ENCODE results near the gene AJAP1.

The AJAP1 gene

DNA sequence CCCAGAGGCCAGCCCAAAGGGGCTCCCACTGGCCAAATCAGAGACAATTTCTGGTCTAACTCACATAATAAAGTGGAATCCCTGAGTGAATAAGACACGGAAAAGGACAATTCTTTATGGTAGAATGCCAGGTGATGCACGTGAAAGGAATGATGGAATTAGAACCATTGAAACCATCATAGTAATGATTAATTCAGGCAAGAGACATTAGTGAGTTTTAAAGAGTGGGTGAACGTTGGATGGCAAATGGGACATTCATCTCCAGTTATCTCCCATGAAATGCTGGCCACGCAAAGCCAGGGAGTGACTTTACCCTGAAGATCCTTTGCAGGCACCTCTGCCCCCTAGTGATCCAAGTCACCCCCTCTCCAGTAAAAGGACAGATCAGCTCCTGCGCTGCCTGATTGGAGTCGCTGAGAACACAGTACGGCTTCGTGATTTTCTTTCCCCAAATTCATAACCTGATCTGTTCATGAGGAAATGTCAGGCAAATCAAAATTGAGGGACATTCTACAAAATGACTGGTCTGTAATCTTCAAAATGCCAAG lies 87.5 kb downstream of the AJAP1 start:
- Histone ChIP-seq H3K27ac (ENCODE audit: extremely low read depth, low read depth, low read length) (no peak overlapping the region), H3K36me3 (ENCODE audit: control insufficient read depth in 2 of 2, insufficient read depth in 1 of 2, low read length in 2 of 2) (no peaks in the 10 kb centered on the region), H3K4me3 (ENCODE audit: low read depth, low read length) (no peak overlapping the region), H3K4me1 (ENCODE audit: control insufficient read depth, insufficient read depth, low read length) (no peaks in the 10 kb centered on the region), H3K9me3 (ENCODE audit: control insufficient read depth, insufficient read depth, low read depth, low read length) (no peaks in the 10 kb centered on the region)
- TF ChIP-seq ZNF561 (tag by site-specific recombination; IDR thresholded peaks at IDR 0.05; ENCODE audit: borderline replicate concordance) (no peak), ZNF571 (tag by site-specific recombination; IDR thresholded peaks at IDR 0.05) (no peak), ZNF132 (tag by site-specific recombination; IDR thresholded peaks at IDR 0.05; ENCODE audit: borderline replicate concordance) (no peak), ZIC2 (tag by site-specific recombination; IDR thresholded peaks at IDR 0.05) (no peak), FEZF1 (tag by site-specific recombination; IDR thresholded peaks at IDR 0.05) (no peak), ZNF768 (tag by site-specific recombination; IDR thresholded peaks at IDR 0.05) (no peak), ZNF623 (tag by site-specific recombination; IDR thresholded peaks at IDR 0.05) (no peak), YY1 (tag by site-specific recombination; IDR thresholded peaks at IDR 0.05) (no peak), RBAK (tag by site-specific recombination; IDR thresholded peaks at IDR 0.05) (no peak), ZNF221 (tag by site-specific recombination; IDR thresholded peaks at IDR 0.05; ENCODE audit: borderline replicate concordance) (no peak), ZNF521 (tag by site-specific recombination; IDR thresholded peaks at IDR 0.05) (no peak)
- TF ChIP-seq, protein P1, sequence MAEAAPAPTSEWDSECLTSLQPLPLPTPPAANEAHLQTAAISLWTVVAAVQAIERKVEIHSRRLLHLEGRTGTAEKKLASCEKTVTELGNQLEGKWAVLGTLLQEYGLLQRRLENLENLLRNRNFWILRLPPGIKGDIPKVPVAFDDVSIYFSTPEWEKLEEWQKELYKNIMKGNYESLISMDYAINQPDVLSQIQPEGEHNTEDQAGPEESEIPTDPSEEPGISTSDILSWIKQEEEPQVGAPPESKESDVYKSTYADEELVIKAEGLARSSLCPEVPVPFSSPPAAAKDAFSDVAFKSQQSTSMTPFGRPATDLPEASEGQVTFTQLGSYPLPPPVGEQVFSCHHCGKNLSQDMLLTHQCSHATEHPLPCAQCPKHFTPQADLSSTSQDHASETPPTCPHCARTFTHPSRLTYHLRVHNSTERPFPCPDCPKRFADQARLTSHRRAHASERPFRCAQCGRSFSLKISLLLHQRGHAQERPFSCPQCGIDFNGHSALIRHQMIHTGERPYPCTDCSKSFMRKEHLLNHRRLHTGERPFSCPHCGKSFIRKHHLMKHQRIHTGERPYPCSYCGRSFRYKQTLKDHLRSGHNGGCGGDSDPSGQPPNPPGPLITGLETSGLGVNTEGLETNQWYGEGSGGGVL (tag by site-specific recombination; IDR thresholded peaks at IDR 0.05), result no peak
- TF ChIP-seq, protein P2, sequence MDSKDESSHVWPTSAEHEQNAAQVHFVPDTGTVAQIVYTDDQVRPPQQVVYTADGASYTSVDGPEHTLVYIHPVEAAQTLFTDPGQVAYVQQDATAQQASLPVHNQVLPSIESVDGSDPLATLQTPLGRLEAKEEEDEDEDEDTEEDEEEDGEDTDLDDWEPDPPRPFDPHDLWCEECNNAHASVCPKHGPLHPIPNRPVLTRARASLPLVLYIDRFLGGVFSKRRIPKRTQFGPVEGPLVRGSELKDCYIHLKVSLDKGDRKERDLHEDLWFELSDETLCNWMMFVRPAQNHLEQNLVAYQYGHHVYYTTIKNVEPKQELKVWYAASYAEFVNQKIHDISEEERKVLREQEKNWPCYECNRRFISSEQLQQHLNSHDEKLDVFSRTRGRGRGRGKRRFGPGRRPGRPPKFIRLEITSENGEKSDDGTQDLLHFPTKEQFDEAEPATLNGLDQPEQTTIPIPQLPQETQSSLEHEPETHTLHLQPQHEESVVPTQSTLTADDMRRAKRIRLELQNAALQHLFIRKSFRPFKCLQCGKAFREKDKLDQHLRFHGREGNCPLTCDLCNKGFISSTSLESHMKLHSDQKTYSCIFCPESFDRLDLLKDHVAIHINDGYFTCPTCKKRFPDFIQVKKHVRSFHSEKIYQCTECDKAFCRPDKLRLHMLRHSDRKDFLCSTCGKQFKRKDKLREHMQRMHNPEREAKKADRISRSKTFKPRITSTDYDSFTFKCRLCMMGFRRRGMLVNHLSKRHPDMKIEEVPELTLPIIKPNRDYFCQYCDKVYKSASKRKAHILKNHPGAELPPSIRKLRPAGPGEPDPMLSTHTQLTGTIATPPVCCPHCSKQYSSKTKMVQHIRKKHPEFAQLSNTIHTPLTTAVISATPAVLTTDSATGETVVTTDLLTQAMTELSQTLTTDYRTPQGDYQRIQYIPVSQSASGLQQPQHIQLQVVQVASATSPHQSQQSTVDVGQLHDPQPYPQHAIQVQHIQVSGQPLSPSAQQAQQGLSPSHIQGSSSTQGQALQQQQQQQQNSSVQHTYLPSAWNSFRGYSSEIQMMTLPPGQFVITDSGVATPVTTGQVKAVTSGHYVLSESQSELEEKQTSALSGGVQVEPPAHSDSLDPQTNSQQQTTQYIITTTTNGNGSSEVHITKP (tag by site-specific recombination; IDR thresholded peaks at IDR 0.05), result no peak
- TF ChIP-seq, protein P3, sequence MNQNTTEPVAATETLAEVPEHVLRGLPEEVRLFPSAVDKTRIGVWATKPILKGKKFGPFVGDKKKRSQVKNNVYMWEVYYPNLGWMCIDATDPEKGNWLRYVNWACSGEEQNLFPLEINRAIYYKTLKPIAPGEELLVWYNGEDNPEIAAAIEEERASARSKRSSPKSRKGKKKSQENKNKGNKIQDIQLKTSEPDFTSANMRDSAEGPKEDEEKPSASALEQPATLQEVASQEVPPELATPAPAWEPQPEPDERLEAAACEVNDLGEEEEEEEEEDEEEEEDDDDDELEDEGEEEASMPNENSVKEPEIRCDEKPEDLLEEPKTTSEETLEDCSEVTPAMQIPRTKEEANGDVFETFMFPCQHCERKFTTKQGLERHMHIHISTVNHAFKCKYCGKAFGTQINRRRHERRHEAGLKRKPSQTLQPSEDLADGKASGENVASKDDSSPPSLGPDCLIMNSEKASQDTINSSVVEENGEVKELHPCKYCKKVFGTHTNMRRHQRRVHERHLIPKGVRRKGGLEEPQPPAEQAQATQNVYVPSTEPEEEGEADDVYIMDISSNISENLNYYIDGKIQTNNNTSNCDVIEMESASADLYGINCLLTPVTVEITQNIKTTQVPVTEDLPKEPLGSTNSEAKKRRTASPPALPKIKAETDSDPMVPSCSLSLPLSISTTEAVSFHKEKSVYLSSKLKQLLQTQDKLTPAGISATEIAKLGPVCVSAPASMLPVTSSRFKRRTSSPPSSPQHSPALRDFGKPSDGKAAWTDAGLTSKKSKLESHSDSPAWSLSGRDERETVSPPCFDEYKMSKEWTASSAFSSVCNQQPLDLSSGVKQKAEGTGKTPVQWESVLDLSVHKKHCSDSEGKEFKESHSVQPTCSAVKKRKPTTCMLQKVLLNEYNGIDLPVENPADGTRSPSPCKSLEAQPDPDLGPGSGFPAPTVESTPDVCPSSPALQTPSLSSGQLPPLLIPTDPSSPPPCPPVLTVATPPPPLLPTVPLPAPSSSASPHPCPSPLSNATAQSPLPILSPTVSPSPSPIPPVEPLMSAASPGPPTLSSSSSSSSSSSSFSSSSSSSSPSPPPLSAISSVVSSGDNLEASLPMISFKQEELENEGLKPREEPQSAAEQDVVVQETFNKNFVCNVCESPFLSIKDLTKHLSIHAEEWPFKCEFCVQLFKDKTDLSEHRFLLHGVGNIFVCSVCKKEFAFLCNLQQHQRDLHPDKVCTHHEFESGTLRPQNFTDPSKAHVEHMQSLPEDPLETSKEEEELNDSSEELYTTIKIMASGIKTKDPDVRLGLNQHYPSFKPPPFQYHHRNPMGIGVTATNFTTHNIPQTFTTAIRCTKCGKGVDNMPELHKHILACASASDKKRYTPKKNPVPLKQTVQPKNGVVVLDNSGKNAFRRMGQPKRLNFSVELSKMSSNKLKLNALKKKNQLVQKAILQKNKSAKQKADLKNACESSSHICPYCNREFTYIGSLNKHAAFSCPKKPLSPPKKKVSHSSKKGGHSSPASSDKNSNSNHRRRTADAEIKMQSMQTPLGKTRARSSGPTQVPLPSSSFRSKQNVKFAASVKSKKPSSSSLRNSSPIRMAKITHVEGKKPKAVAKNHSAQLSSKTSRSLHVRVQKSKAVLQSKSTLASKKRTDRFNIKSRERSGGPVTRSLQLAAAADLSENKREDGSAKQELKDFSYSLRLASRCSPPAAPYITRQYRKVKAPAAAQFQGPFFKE (tag by site-specific recombination; IDR thresholded peaks at IDR 0.05; ENCODE audit: borderline replicate concordance), result no peak
- TF ChIP-seq, protein P4, sequence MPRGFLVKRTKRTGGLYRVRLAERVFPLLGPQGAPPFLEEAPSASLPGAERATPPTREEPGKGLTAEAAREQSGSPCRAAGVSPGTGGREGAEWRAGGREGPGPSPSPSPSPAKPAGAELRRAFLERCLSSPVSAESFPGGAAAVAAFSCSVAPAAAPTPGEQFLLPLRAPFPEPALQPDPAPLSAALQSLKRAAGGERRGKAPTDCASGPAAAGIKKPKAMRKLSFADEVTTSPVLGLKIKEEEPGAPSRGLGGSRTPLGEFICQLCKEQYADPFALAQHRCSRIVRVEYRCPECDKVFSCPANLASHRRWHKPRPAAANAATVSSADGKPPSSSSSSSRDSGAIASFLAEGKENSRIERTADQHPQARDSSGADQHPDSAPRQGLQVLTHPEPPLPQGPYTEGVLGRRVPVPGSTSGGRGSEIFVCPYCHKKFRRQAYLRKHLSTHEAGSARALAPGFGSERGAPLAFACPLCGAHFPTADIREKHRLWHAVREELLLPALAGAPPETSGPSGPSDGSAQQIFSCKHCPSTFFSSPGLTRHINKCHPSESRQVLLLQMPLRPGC (tag by site-specific recombination; IDR thresholded peaks at IDR 0.05), result no peak
- TF ChIP-seq, protein P5, sequence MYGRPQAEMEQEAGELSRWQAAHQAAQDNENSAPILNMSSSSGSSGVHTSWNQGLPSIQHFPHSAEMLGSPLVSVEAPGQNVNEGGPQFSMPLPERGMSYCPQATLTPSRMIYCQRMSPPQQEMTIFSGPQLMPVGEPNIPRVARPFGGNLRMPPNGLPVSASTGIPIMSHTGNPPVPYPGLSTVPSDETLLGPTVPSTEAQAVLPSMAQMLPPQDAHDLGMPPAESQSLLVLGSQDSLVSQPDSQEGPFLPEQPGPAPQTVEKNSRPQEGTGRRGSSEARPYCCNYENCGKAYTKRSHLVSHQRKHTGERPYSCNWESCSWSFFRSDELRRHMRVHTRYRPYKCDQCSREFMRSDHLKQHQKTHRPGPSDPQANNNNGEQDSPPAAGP (tag by site-specific recombination; IDR thresholded peaks at IDR 0.05), result no peak
- TF ChIP-seq, protein P6, sequence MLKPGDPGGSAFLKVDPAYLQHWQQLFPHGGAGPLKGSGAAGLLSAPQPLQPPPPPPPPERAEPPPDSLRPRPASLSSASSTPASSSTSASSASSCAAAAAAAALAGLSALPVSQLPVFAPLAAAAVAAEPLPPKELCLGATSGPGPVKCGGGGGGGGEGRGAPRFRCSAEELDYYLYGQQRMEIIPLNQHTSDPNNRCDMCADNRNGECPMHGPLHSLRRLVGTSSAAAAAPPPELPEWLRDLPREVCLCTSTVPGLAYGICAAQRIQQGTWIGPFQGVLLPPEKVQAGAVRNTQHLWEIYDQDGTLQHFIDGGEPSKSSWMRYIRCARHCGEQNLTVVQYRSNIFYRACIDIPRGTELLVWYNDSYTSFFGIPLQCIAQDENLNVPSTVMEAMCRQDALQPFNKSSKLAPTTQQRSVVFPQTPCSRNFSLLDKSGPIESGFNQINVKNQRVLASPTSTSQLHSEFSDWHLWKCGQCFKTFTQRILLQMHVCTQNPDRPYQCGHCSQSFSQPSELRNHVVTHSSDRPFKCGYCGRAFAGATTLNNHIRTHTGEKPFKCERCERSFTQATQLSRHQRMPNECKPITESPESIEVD (tag by site-specific recombination; IDR thresholded peaks at IDR 0.05), result no peak
- POLR2A ChIA-PET, result no interaction called here
- CTCF ChIA-PET, result no interaction called here
